Subcutaneous adipose tissue (tissue), 4 donors: ENCODE measurements around the gene FSHR. TPM values are rescaled to one million over a fixed set of nuclear protein-coding genes. Genes with fewer than 3 reads are reported as not detected.

ENCODE experiments used
- total RNA-seq, 4 donors: library from RNA; depleted of rRNA; stranded (reverse); fragments of >200 nt; gene quantifications; one replicate each; pipeline ENCODE4 v1.1.0, GENCODE V29; 2016
- TF ChIP-seq, protein P1 (sequence below): fragments of 450-650 bp; IDR thresholded peaks from one replicate; pipeline ENCODE4 v1.5.1; 2016; ENCODE audit warnings: low read depth, mild to moderate bottlenecking, control low read depth, antibody characterized with exemption, moderate library complexity

Gene FSHR
- total RNA-seq, 4 donors from 2014 or later = not detected

GRCh38 chr2:49122107-49122506 lies 32.2 kb downstream of the FSHR start:
- TF ChIP-seq, protein P1, sequence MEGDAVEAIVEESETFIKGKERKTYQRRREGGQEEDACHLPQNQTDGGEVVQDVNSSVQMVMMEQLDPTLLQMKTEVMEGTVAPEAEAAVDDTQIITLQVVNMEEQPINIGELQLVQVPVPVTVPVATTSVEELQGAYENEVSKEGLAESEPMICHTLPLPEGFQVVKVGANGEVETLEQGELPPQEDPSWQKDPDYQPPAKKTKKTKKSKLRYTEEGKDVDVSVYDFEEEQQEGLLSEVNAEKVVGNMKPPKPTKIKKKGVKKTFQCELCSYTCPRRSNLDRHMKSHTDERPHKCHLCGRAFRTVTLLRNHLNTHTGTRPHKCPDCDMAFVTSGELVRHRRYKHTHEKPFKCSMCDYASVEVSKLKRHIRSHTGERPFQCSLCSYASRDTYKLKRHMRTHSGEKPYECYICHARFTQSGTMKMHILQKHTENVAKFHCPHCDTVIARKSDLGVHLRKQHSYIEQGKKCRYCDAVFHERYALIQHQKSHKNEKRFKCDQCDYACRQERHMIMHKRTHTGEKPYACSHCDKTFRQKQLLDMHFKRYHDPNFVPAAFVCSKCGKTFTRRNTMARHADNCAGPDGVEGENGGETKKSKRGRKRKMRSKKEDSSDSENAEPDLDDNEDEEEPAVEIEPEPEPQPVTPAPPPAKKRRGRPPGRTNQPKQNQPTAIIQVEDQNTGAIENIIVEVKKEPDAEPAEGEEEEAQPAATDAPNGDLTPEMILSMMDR = no peak

DNA sequence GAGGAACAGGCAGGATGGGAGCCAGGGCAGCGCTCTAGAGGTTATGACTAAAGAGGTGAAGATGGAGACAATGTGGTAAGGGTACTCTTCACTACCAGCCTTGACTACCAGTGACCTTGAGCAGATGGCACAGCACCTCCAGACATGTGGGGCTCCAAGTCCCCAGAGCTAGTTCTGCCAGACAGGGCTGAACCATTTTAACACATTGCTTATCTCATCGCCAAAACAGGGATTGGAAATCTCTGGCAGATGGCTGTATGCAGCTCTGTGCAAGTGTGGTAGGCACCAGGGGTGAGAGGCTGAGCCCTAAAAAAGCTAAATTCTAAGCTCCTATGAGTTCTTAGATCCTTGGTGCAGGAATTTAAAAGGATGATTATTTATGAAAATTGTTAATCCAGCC lies 41.3 kb downstream of the FSHR start:
- TF ChIP-seq, protein P1 = no peak

DNA sequence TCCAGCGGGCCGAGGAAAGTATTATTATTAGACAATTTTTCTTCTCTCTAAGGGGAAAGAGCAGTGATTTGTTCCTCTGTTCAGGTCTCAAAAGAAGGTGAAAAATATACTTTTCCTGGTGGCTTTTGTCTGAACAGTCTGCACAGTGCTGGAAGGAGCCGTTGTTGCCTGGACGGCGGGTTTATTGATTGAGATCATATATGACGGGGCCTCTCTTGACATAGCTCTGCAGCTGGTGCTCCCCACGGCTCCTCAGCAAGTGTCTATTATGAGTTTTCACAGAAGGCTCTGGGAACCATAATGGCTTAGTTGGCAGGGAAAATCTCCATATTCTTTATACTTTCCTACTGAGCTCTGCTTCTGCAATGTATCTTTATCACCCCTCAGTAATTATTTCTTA lies 42.9 kb downstream of the FSHR start:
- TF ChIP-seq, protein P1 = no peak

GRCh38 chr2:49111006-49111405 lies 43.3 kb downstream of the FSHR start:
- TF ChIP-seq, protein P1 = no peak

DNA sequence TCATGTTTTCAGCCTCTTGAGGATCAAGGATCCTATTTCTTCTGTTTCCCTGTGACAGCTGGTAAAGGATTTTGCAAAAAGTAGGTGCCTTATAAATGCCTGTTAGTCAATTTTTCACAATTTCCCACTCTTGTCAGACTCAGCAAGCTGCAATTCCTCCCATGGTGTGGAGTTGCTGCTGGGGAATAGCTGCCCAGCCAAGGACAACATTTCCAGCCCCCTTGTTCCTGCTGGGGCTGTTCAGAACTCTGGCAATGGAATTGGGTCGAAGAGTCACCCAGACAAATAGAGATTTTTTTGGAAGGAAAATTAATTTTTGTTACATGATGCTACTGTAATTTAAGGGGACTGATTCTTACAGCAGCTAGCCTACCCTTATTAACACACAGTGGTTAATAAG lies 43.7 kb downstream of the FSHR start:
- TF ChIP-seq, protein P1 = no peak

DNA sequence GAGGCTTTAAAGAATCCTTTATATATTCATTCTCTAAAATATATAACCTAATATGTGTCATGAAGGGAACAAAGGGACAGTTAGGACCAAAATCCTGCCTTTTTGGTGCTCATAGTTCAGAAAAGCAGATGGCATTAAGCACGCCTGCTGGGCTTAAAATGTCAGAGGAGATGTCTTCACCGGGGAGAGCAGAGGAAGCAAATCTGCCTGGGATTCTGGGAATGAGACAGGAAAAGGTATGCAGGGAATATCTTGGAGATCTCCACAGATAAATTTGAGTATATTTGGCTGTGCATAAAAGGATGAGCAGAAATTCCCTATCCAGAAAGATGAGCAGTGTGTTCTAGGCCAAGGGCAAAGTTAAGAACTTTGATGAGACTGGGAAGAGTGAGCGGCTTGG lies 45.5 kb downstream of the FSHR start:
- TF ChIP-seq, protein P1 = no peak

DNA sequence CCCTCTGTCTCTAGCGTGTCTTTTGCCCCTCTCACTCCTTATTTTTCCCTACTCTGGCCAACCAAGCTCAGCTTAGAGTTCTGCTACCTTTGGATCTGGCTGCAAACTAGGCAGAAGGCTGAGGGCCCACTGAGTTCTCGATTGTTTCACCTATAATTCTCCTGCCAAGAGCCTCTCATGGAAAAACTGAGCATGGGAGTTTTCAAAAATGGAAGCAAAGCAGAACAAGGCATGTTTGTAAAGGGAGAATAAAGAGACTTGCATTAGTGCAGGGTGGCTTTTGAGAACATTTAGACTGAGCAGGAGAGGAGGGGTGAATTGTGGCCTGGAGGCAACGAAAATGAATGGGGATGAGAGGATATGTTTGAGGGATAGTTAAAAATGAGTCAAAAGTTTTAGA lies 45.9 kb downstream of the FSHR start:
- TF ChIP-seq, protein P1 = no peak

- TF ChIP-seq, protein P1 = no peak
These were observed 48.8 kb downstream of the FSHR start for GRCh38 chr2:49105506-49105905.
